SU-DHL-6 (cell line): ENCODE data around the gene USP27X.

ENCODE experiments used
- H2AFZ ChIP-seq: fragments of 200-600 bp; sonication (generic); 2 replicates; pipeline ENCODE4 v1.6.1; 2014; ENCODE audit warnings: low read depth, mild to moderate bottlenecking, moderate library complexity, mixed read lengths, antibody characterized with exemption, low read length; ENCODE audit not compliant: severe bottlenecking
- H3F3A ChIP-seq: fragments of 200-600 bp; shearing (Covaris generic); 2 replicates; pipeline ENCODE4 v1.6.0; 2016; ENCODE audit warnings: antibody characterized with exemption, mild to moderate bottlenecking; ENCODE audit not compliant: insufficient read depth
- H3K27ac ChIP-seq: fragments of 200-600 bp; sonication (generic); 2 replicates; pipeline ENCODE4 v1.5.1; 2016; ENCODE audit warnings: low read depth, mild to moderate bottlenecking, low read length, moderate library complexity, mixed read lengths
- H3K27me3 ChIP-seq: fragments of 200-600 bp; sonication (generic), shearing (Covaris generic); 2 replicates; pipeline ENCODE4 v1.6.0; 2014; ENCODE audit warnings: mild to moderate bottlenecking, low read length
- H3K36me3 ChIP-seq: fragments of 200-600 bp; sonication (generic); 2 replicates; pipeline ENCODE4 v1.6.1; 2014; ENCODE audit warnings: mild to moderate bottlenecking, low read length, mixed read lengths
- H3K4me2 ChIP-seq: fragments of 300-600, 200-600 bp; shearing (Covaris generic), sonication (generic); 2 replicates; pipeline ENCODE4 v1.6.0; 2014; ENCODE audit warnings: low read length, low read depth, mild to moderate bottlenecking; ENCODE audit not compliant: poor library complexity, severe bottlenecking
- H3K4me3 ChIP-seq: fragments of 200-600 bp; sonication (generic); 2 replicates; pipeline ENCODE4 v1.5.1; 2014; ENCODE audit warnings: antibody characterized with exemption, low read length, mild to moderate bottlenecking, mixed read lengths; ENCODE audit not compliant: insufficient read depth, poor library complexity, severe bottlenecking
- H3K79me2 ChIP-seq: fragments of 200-600 bp; sonication (generic); 2 replicates; pipeline ENCODE4 v1.6.1; 2014; ENCODE audit warnings: mild to moderate bottlenecking, low read length, moderate library complexity; ENCODE audit not compliant: insufficient read depth
- H3K9ac ChIP-seq: fragments of 200-600 bp; sonication (generic); 2 replicates; pipeline ENCODE4 v1.7.0; 2014; ENCODE audit warnings: mild to moderate bottlenecking, low read length
- H3K9me2 ChIP-seq: fragments of 200-600 bp; sonication (generic); replicated peaks from 2 replicates; pipeline ENCODE4 v1.6.1; 2014; ENCODE audit warnings: low read length; ENCODE audit not compliant: insufficient read depth
- H3K9me3 ChIP-seq: fragments of 200-600 bp; sonication (generic); 2 replicates; pipeline ENCODE4 v1.6.1; 2014; ENCODE audit warnings: low read length, mixed read lengths; ENCODE audit not compliant: insufficient read depth
- H4K20me1 ChIP-seq: fragments of 200-600 bp; sonication (generic); 2 replicates; pipeline ENCODE4 v1.6.1; 2014; ENCODE audit warnings: low read depth, mild to moderate bottlenecking, antibody characterized with exemption, low read length, moderate library complexity, mixed read lengths
- CTCF ChIP-seq: fragments of 200-600 bp; sonication (generic); IDR thresholded peaks from one replicate; pipeline ENCODE4 v1.5.1; 2017; ENCODE audit warnings: antibody characterized with exemption, mild to moderate bottlenecking, low read length, moderate library complexity; ENCODE audit not compliant: insufficient read depth, poor library complexity, severe bottlenecking
- EZH2phosphoT487 ChIP-seq: fragments of 200-600 bp; sonication (generic), shearing (Covaris generic); conservative IDR thresholded peaks from 2 replicates; pipeline ENCODE4 v1.6.1; 2018; ENCODE audit warnings: mild to moderate bottlenecking, antibody characterized with exemption, low read length, moderate library complexity, mixed read lengths

Gene USP27X

GRCh38 chrX:49896951-49897350 lies 17.7 kb downstream of the USP27X start:
- no peaks in the 10 kb centered on the region for H3K9me2 ChIP-seq
- no peak overlapping the region for H2AFZ ChIP-seq
- H3K4me3 ChIP-seq: no peak overlapping the region
- H4K20me1 ChIP-seq: no peaks in the 10 kb centered on the region
- no peaks in the 10 kb centered on the region for H3K27me3 ChIP-seq
- H3K27ac ChIP-seq: no peak overlapping the region
- no peaks in the 10 kb centered on the region for H3F3A ChIP-seq
- H3K79me2 ChIP-seq: no peaks in the 10 kb centered on the region
- no peak overlapping the region for H3K9ac ChIP-seq
- TF ChIP-seq EZH2phosphoT487 (no peak), CTCF (no peak)
- no peaks in the 10 kb centered on the region for H3K9me3 ChIP-seq
- no peaks in the 10 kb centered on the region for H3K36me3 ChIP-seq
- H3K4me2 ChIP-seq: no peak overlapping the region

GRCh38 chrX:49901048-49901447 lies 21.8 kb downstream of the USP27X start:
- Histone ChIP-seq H3K36me3 (no peaks in the 10 kb centered on the region), H3K4me2 (no peak overlapping the region), H3K9me3 (no peaks in the 10 kb centered on the region), H3K4me3 (no peak overlapping the region), H3K27me3 (no peaks in the 10 kb centered on the region), H3K79me2 (no peaks in the 10 kb centered on the region), H3K9ac (no peak overlapping the region), H3K9me2 (no peaks in the 10 kb centered on the region), H3K27ac (no peak overlapping the region), H2AFZ (no peak overlapping the region), H3F3A (no peaks in the 10 kb centered on the region), H4K20me1 (no peaks in the 10 kb centered on the region)
- TF ChIP-seq EZH2phosphoT487 (no peak), CTCF (no peak)

GRCh38 chrX:49910344-49910743 lies 31.1 kb downstream of the USP27X start:
- TF ChIP-seq EZH2phosphoT487: no peak
- no peak for TF ChIP-seq CTCF
- Histone ChIP-seq H3K9me2 (no peaks in the 10 kb centered on the region), H3K36me3 (no peaks in the 10 kb centered on the region), H3F3A (no peaks in the 10 kb centered on the region), H3K79me2 (no peaks in the 10 kb centered on the region), H3K27me3 (no peaks in the 10 kb centered on the region), H3K27ac (no peak overlapping the region), H3K4me2 (no peak overlapping the region), H3K9ac (no peak overlapping the region), H3K4me3 (no peak overlapping the region), H3K9me3 (no peaks in the 10 kb centered on the region), H4K20me1 (no peaks in the 10 kb centered on the region), H2AFZ (no peak overlapping the region)
